Measurements from ENCODE around the gene CFDP1.
"Not testable (repeated sequence)": the region's sequence is repeated elsewhere in the genome, so short reads cannot be mapped to it uniquely, and the experiment has no call there.

The CFDP1 gene

DNA sequence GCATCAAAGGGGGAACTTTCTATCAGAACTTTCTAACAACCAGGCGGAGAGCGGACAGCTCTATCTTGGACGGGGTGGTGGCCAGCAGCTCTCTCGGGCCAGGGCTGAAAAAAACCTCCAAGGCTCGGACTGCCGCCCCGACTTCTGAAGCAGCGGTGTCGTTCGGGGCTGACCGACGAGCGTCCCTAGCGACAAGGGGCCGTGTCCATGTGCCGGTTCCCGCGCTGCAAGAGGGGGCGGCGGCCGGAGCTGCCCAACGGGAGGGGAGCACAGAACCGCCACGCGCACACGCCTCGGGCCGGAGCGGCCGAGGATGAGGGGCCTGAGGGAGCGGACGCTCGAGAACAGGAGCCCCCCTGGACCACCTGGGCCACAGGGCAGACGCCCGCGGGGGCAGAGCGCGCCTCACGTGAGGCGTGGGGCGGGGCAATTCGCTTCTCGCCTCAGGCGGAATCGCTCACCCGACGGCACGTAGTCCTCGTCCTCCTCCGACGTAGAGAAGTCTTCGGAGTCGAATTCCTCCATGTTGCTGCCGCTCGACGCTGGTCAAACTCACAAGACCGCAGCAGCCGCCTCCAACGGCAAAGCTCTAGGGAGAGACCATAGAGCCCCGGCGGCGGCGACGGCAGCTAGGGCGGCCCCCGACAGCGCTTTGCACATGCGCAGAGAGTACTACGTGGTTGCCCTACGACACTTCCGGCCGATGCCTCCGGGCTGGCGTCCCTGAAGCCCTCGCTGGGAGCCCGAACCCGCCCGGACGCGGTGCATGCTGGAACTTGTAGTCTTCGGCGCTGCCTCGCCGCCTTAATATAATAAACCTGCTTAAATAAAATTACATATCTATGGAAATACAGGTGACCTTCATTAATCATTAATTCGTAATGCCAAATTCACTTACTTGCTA lies at the start of gene CFDP1:
Gene CFDP1 (minus strand): TSS at position 676 of the 904 bp plus-strand sequence. CDS start 151 bp downstream, at position 525.
- DNase-seq (ENCODE audit: low spot score) = peak; percentile 97

DNA sequence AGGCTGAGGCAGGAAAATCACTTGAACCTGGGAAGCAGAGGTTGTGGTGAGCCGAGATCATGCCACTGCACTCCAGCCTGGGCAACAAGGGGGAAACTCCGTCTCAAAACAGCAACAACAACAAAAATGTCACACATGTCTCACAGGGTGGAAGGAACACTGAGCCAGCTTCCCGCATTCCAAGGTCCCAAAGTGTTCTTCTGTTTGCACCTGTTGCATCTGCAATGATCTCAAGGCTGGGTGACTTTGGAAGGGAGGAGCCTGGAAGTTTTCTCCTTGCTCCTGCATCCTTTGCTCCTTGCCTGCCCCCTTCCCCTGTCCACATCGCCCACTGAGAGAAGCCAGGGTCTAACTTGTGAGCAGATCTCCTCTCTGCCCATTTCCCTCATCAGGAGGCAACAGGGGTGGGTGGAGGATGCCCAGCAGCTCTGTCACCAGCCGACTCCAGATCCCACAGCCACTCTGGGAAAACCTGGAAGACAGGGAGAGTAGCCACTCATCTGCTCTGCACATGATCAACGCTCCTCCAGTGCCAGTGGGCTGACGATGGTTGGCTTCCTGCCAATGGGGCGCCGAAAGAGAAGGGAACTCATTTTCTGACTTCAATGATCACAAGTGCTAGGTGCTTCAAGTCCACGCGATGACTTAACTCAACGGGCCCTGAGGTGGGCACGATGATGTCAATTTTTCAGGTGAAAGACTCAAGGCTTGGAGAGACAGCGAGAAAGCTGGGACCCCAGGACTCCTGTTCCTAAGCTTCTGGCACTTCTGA lies 49.3 kb upstream of the CFDP1 start:
- DNase-seq (ENCODE audit: low spot score) = no peak

DNA sequence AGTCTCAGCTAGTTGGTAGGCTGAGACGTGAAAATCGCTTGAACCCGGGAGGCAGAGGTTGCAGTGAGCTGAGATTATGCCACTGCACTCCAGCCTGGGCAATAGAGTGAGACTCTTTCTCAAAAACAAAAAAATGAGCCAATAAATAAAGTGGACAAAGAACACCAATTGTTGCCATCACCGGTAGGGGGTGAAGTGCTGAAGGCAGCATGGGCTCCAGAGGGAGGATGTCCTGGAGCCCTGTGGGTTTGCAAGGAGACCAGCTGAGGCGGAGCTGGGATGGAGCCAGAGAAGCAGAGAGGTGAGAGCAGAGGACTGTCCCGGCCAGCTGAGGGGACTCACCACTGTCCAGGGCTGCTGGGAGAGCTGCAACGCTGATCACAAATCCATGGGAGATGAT lies 48.2 kb upstream of the CFDP1 start:
- no peak for DNase-seq (ENCODE audit: low spot score)

DNA sequence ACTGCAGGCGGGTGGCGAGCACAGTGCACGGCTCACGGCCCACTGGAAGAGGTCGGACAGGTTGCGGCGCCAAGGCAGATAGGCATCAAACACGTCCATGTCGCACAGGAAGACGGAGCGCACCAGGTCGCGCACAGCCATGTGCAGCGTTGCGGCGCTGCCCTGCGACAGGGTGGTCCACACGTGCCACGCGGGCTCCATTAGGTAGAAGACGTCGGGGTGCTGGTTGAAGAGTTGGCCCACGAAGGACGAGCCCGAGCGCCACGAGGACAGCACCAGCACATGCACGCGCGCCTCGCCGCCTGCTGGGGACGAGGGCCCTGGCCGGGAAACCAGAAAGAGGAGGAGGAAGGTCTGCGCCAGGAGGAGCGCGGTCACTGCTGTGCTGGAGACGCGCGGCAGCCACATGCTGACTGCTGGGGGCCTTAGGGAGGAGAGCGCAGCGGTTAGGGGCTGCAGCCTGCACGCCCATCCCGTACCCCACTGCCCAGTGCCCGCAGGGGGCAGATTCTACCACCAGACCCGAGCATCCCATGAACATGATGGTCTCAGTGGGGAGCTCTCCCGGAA lies 46.2 kb upstream of the CFDP1 start:
- DNase-seq (ENCODE audit: low spot score) = no peak

DNA sequence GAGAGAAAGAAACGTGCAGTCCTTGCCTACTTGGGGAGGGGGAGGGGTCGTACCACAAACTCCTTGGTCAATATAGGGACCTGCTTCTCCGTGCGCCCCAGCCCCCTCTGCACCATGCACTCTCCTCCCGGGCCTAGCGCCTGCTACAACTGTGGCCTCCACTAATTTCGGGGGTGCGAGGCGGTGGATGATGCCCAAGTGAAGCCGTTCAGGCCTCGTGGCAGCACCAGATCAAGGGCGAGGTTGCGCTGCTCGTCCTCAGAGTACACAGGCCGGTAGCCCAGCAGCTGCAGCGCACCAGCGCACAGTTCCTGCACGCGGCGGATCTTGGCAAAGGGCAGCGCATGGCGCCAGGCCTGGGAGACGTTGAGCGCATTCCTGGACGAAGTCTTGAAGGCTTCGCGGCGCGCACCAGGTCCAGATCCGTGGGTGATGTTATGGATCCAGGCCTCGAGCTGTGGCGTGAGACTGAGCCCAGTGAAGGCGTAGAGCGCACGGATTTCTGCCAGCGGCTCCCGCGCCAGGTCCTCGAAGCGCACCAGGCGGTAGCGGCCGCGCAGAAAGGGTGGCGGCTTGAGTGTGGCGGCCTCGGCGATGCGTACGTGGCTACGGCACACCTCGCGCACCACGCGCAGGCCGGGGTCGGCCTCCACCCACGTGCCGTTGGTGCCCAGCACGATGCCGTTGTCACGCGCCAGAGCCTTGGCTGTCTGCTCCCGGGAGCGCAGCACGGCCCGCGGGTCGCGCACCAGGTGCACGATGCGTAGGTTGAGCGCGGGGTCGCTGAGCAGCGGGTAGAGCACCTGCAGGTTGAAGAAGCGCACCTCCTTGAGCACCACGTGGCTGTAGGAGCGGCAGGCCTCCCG lies 45.4 kb upstream of the CFDP1 start:
- no peak for DNase-seq (ENCODE audit: low spot score)

DNA sequence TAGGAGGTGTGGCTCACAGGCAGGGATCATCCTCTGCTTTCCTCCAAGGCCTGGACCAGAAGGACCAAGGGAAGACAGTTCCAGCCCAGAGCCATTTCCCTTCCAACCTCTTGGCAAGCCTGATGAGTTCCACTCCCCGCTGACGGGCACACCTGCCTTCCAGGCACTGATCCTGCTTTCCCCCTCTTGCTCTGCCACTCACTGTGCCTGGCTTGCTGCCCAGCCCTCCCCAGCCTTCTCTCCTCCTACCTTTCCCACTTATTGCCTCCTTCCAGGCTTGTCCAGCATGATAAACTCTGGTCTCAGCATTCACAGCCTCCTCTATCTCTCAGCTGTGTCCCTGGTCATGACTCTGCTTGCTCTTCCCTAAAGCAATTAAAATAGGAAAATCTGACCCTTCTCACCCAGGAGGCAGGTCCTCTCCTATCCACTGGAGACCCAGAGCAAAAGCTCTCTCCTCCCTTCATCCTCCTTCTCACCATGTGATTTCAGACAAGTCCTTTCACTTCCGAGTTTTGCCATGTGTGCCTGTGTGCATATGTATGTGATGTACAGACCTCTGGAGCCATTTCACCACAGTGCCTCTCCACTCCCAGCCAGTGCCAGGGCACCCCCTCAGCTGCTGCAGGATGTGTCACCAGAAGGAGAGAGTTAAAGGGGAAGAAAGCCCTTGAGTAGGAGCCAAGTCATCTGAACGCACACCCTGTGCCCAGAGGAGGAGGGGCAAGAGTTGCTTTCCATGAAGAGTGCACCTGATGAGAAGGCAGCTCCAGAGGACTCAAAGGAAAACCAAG lies 44.6 kb upstream of the CFDP1 start:
- no peak for DNase-seq (ENCODE audit: low spot score)

DNA sequence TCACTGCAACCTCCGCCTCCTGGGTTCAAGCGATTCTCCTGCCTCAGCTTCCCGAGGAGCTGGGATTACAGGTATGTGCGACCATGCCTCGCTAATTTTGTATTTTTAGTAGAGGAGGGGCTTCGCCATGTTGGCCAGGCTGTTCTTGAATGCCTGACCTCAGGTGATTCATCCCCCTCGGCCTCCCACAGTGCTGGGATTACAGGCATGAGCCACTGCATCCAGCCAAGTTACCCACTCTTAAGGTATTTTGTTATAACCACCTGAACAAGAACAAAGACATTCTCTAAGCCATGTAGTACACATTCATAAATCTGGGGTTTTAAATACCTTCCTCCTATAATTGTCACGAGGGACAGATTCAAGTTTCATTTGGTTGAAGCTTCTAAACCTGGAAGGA lies 43.5 kb upstream of the CFDP1 start:
- DNase-seq (ENCODE audit: low spot score) = no peak

DNA sequence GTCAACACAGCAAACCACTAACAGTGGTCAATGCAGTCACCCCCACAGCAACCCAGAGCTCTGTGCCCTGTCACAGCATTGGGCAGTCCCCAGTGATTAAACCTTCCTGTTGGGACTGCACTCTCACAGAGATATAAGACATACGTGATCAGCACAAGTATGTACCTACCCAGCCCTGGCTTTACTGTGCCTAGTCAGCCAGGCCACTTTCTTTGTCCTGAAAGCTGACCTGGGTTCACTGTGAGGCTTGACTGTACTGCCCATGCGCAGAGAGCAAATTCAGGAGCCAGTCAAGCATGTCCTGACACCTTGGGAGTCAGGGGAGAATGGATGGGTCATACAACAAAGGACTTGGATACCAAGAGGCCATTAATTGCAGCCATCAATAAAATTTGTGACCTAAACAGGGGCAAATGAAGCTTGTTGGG lies 42.1 kb upstream of the CFDP1 start:
- DNase-seq (ENCODE audit: low spot score) = no peak

DNA sequence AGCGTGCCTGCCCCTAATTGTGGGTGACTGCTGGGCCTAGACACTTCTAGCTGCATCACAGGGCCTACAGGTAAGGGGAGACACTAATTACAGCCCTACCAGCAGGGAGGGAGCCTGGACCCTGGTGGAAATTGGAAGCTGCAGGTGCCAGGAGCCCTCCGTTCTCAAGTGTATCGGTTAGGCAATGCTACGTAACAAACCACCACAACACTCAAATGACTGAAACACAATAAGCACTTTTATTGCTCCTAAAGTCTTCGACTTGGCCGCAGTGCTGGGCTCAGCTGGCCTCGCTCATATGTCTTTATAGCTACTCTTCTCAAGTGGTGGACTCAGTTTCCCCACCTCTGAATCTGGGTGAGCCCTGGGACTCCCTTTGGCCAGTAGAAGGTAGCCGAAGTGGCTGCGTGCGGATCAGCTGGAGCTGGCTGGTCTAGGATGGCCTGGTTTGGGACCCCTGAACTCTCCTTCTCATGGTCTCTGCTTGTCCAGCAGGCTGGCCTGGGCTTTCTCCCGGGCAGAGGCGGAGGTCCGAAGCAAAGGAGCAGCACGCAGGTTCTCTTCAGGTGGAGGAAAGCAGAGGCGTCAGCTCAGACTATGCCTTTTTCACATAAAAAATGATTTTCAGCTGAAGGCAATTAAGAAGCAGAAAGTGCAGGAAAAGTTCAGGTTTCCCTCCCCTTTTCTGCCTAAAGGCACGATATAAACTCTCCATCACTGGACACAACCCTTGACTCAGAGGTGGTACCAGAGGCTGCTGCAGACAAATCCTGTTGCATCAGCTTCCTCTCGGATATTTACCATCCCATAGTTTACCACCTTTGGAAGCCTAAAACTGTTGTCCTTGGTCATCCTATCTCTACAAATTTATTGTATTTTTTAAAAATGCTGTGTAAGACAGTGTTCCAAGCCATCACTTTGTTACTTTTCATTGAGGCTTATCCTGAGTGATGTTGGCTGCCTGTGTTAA lies 39.9 kb upstream of the CFDP1 start:
- no peak for DNase-seq (ENCODE audit: low spot score)

DNA sequence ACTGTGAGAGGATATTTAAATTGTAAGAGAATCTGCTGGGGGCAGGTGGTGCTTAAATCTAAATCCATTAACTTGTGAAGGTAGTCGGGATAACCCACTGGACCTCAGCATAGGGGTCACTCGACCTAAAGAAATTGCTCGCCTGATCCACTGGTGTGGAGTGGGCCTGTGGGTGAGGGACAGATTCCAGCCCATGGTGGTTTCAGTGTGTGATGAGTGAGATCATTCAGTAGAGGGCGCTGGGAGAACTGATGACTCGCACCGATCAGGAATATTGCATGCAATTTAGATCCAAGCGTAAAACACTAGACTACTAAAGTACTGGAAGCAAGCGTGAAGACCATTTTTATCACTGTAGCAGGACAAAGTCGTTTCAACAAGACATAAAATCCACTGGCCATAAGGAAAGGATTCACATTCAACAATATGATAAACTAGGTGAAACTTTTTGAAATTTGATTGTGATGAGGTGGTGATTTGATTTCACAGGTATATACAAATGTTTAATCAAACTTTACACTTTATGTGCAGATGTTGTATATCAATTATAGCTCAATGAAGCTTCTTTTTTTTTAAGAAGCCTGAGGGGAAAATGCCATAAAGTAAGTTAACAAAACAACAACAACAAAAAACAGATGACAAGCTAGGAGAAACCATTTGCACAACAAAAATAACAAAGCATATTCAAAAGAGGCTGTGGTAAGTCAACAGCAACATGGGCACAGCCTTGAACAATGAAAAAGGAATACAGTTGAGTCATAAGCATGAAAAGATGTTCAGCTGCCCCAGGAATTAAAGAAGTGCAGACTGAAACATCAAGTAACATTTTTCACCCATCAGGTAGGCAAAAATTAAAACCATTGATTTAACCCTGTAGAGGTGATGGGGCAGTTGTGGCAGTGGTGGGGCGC lies 38.7 kb upstream of the CFDP1 start:
- DNase-seq (ENCODE audit: low spot score) = peak; percentile 62

DNA sequence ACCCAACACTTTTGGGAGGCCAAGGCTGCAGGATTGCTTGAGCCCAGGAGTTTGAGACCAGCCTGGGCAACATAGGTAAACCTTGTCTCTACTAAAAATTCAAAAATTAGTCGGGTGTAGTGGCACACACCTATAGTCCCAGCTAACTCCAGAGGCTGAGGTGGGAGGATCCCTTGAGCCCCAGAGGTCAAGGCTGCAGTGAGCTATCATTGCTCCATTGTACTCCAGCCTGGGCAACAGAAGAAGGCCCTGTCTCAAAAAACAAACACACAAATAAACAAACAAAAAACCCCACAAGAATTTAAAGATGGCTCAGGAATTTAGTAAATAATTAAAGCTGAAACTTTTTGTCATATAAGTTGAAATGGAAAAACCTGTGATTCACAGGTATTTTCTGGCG lies 33.5 kb upstream of the CFDP1 start:
- no peak for DNase-seq (ENCODE audit: low spot score)

DNA sequence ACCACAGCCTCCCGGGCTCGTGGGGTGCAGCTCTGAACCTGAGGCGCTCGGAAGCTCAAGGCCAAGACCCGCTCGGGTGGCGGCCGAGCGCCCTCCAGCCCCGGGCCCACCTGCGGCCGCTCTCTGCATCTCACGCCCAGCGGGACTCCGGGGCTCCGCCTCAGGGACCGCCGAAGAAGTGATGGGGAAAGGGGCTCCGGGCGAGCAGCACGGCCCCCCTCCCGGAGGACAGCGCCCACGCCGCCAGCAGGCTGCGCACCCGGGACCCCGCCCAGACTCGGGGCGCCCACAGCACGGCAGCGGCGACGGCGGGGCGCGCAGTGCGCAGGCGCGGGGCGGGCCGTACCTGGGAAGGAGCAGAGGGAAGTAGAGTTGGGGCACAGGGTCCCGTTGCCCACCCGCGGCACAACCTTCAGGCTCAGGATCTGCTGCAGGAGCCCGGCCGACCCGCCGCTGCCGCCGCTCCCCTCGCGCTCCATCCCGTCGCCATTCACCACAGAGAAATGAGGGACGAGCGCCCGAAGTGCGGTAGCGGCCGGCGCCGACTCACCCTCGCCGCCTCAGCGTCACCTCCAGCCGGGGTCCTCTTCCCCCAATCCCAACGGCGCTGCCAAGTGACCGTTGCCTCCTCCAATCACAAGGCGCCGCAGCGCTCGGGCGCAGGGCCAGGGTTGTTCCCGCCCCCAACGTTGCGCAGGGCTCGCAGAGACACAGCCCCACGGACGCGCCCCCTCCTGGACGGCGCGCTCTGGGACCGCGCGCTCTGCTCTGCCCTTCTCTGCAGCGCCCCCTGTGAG lies 31.0 kb upstream of the CFDP1 start, which contains the start of gene TMEM170A:
Gene TMEM170A (minus strand): TSS at position 568 of the 797 bp plus-strand sequence. CDS start 89 bp downstream, at position 479.
- DNase-seq (ENCODE audit: low spot score) = peak; percentile 98

DNA sequence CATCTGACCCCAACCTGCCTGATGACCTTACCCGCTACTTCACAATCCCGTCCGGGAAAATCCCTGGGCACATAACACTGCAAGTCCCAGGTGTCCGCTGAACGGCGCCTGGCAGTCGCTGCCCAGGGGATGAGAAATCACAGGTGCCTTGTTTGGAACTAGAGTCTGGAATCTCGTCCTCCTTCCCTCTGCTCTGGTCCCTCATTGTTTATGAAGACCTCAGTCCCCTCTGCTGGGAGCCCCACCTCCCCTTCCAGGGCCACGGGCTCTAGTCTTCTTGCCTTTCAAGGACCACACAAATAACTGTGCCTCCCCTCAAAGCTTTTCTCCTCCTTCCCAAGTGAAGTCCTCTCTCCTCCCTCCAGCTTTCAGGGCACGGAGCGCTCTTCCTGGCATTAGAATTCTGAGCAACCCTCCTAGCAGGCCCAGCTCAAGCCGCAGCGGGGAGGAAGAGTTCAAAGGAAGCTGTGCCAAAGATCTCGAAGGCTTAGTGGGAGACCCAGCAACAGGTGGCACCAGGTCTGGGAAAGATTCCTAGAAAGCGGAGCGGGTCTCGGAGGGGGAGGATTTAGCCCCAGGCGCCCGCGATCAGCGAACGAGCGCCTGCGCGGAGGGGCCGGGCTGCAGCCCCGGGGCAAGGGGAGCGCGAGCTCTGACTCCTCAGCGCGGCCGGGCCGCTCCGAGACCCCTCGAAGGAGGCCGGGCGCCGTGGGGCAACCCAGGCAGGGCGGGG lies 30.3 kb upstream of the CFDP1 start:
- not testable (repeated sequence) for DNase-seq (ENCODE audit: low spot score)

DNA sequence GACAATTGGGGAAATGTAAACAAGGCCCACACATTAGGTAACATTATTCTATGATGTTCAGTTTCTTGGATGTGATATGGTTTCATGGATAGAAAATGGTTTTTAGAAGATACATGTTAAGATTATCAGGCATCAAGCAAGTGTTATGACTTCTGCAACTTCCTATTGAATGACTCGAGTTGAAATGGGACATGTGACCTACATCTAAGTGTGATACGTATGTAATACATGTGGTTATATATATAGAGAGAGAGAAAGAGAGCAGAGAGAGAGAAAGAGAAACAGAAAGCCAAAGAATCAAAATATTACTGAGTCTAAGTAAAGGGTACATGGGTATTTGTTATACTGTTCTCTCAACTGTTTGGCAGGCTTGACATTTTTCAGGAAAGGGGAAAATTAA lies 29.5 kb upstream of the CFDP1 start:
- no peak for DNase-seq (ENCODE audit: low spot score)

DNA sequence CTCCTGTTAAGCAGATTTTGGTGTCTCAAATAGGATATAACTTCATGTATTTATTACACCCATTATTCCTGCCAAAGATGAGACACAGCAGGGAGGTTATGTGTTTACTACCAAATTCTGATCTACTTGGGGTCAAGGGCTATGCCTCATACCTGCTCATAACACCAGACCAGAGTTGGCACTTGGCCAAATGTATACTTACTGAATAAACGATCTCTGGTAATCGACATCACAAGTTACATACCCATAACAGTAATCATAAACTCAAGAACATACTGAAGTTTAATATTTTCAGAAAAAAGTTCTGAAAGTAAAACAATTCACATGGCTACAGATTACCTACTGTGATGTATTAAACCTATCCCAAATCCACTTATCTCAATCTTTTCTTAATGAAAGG lies 28.3 kb upstream of the CFDP1 start:
- DNase-seq (ENCODE audit: low spot score) = peak; percentile 27

DNA sequence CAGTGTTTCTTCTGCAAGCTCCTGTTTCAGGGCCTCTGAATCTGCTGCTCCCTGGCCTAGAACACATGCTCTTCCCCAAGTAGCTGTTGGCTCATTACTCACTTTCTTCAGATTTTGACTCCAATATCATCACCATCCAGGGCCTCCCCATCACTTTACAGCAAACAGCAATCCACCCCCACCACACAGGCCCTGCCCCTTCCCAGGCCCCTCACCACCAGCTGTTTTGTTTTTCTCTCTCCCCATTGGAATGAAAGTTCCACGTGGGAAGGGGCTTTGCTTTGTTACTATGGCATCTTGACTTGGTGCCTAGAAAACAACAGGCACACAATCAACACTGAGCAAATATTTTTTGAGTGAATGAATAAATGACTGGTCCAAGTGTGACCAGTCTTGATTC lies 27.1 kb upstream of the CFDP1 start:
- no peak for DNase-seq (ENCODE audit: low spot score)

DNA sequence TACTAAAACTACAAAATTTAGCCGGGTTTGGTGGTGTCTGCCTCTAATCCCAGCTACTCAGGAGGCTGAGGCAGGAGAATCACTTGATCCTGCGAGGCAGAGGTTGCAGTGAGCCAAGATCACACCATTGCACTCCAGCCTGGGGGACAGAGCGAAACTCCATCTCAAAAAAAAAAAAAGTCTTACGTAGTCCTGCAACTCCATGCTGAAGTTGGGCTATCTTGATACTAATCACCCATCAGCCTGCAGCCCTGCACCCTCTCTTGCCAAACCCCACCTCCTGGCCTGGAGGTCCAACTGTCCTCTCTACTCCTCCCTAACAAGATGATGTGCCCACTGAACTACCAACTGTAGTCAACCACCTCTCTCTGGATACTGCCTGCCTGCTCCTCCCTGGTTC lies 26.4 kb upstream of the CFDP1 start:
- no peak for DNase-seq (ENCODE audit: low spot score)

All from LoVo (cell line).